Stimulated activated CD8-positive, alpha-beta memory T cell treated with anti-CD3 and anti-CD28 coated beads, Interleukin-12 subunit alpha, Interleukin-12 subunit beta, amount 100 ng/mL, for 24 hours (primary cell): ENCODE results near the gene MAP2K2.
"Not testable (repeated sequence)": the region's sequence is repeated elsewhere in the genome, so short reads cannot be mapped to it uniquely, and the experiment has no call there.

Experiments used
- DNase-seq: peaks from one replicate; pipeline ENCODE4 v3.0.0-alpha.2; 2020; ENCODE audit errors: extremely low read depth

Gene MAP2K2

DNA sequence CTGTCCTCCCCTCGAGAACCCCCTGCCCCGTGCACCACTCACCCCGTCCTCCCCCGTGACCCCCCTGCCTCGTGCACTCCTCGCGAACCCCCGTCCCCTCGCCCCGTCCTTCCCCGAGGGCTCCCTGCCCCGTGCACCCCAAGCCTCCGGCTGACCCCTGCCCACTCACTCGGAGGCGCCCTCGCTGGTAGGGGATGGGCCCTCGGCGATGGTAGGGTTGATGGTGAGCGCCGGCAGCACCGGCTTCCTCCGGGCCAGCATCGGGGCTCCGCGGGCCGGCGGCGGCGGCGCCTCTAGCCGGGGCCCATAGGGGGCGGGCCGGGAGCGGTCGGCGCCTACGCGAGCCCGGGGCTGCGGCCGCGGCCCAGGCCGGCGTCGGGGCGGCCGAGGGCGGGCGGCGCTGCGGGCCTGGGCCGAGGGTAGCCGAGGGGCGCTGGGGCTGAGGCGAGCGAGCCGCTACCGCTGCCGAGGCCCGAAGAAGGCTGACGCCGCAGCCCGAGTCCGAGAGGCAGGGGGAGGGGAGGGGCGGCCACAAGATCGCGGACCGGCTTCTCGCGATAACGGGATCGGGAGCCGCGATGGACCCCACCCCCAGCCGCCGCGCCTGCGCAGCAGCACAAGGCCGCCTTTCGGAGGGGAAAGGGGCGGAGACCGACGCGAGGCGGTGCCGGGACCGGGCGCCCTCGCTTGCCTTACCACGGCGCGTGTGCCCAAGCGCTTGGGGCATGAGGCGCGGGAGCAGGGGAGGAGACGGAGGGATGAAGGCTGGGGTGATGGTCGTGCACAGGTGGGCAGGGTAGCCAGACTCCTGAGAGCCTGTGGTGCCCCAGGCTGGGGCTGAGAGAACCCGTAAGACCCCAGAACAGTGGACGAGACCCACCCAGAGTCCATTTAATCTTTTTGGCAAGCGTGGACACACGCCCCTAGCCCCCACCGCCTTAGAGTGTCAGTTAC is at the start of gene MAP2K2:
Gene MAP2K2 (minus strand): TSS at position 508 of the 954 bp plus-strand sequence. CDS start 247 bp downstream, at position 261.
- peak; percentile 88 for DNase-seq

- DNase-seq: no peak
Observed at GRCh38 chr19:4172861-4173473, 49.0 kb upstream of the MAP2K2 start.

DNA sequence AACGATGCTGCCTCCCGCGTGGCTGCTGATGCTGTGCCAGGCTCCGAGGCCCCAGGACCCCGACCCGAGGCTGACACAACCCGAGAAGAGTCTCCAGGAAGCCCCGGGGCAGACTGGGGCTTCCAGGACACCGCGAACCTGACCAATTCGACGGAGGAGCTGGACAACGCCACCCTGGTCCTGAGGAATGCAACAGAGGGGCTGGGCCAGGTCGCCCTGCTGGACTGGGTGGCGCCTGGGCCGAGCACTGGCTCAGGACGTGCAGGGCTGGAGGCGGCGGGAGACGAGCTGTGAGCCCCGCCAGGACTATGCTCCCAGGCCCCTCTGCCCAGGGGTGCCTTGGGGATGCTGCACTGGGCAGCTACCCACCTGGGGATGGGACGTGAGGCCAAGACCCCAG is 47.8 kb upstream of the MAP2K2 start:
- no peak for DNase-seq

- DNase-seq: no peak
Observed at GRCh38 chr19:4164262-4164661, 40.3 kb upstream of the MAP2K2 start.

DNA sequence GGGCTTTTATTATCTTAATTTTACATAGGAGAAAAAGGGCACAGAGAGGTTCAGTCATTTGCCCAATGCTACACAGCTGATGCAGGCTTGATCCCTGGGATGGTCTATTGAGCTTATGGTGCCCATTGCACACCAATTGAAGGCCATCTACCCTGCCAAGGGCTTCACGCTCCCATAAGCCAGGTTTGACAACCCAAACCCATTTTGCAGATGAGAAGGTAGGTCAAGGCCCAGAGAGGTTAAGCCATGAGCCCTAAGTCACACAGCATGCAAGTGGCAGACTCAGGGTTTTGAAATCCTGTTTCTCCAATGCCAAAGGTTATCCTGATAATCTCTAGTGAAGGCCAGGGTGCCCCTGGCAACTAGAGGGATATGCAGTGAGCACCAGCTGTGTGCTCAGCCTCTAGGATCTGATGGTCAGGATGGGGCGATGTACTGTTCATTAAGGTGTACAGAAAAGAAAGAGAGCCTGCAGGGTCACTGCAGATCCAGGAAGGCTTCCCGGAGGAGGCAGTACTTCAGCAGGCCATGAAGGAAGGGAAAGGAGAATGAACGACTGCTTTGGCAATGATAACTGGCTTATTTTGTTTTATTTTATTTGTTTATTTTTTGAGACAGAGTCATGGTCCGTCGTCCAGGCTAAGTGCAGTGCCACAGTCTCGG is 37.6 kb upstream of the MAP2K2 start:
- no peak for DNase-seq

- DNase-seq: not testable (repeated sequence)
Observed at GRCh38 chr19:4157971-4158370, 34.0 kb upstream of the MAP2K2 start.

DNA sequence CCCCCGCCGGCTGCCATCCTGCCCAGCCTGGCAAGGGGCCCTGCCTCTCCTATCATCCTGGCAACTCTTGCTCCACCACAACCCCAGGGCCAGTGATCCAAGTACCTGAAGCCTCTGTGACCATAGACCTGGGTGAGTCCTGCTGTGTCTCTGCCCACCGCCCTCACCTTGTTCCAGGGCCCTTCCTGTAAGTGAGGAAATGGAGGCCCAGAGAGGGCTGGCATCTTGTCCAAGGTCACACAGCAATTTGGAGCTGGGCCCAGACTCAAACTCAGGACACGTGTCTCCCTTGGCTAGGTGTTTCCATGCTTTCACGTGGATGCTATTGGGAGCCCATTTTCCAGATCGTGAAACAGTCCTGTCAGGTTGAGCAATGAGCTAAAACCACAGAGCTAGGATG is 33.2 kb upstream of the MAP2K2 start:
- no peak for DNase-seq

- DNase-seq: no peak
Observed at GRCh38 chr19:4154571-4155312, 30.8 kb upstream of the MAP2K2 start.

DNA sequence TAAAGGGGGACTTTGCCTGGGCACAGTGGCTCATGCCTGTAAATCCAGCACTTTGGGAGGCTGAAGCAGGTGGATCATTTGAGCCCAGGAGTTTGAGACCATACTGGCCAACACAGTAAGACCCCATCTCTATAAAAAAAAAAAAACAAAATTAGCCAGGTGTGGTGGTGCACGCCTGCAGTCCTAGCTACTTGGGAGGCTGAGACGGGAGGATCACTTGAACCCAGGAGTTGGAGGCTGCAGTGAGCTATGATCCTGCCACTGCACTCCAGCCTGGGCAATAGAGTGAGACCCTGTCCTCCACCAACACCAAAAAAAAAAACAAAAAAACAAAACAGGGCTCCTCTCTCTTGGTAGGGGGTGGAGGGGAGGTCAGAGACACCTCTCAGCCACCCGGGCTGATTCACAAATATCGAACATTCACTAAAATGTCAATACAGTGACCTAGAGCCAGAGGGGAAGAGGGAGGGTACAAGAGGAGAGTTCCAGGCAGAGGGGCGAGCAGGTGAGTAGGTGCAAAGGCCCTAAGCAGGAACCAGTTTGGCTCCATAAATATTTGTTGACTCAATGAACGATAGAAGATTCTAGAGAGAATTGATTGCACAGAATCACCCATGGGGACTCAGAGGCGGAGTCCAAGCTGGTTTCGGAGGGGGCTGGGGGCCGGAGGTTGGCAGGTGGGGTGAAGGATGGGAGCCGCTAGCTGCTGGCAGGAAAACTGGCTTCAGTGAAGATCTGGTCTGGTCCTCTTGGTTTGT is 28.5 kb upstream of the MAP2K2 start:
- no peak for DNase-seq

GRCh38 chr19:4151623-4152022 is 27.7 kb upstream of the MAP2K2 start:
- no peak for DNase-seq

GRCh38 chr19:4149518-4150288 is 25.8 kb upstream of the MAP2K2 start:
- DNase-seq: no peak

- no peak for DNase-seq
Observed at GRCh38 chr19:4144666-4145249, 20.8 kb upstream of the MAP2K2 start.

GRCh38 chr19:4142916-4143315 is 19.0 kb upstream of the MAP2K2 start:
- not testable (repeated sequence) for DNase-seq

- no peak for DNase-seq
Observed at GRCh38 chr19:4140237-4140711, 16.4 kb upstream of the MAP2K2 start.

- DNase-seq: peak; percentile 59
Observed at GRCh38 chr19:4139614-4140236, 15.8 kb upstream of the MAP2K2 start.

- DNase-seq: no peak
Observed at GRCh38 chr19:4138445-4138844, 14.5 kb upstream of the MAP2K2 start.

DNA sequence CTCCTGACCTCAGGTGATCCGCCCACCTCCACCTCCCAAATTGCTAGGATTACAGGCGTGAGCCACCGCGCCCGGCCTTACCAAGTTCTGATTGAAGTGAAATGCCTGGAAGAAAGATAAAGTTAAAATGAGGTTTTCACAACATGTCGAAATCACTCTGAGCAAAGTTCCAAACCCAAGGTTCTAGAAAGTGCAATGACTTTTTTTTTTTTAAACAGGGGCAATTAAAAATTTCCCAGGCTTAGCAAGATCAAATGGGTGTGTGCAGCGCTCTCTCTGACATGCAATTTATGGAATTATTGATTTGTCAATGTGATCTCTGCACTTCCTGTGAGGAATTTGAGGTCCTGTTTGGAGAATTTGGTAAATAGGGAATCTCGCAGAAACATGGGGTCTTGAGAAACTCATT is 12.8 kb upstream of the MAP2K2 start:
- no peak for DNase-seq

DNA sequence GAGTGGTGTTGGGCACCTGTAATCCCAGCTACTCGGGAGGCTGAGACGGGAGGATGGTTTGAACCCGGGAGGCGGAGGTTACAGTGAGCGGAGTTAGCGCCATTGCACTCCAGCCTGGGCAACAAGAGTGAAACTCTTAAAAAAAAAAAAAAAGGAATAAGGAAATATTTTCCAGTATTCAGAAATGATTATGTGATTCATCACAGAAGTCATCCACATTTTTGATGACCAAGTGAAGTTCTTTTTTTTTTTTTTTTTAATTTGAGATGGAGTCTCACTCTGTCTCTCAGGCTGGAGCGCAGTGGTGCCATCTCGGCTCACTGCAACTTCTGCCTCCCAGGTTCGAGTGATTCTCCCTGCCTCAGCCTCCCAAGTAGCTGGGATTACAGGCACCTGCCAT is 11.5 kb upstream of the MAP2K2 start:
- DNase-seq: not testable (repeated sequence)

DNA sequence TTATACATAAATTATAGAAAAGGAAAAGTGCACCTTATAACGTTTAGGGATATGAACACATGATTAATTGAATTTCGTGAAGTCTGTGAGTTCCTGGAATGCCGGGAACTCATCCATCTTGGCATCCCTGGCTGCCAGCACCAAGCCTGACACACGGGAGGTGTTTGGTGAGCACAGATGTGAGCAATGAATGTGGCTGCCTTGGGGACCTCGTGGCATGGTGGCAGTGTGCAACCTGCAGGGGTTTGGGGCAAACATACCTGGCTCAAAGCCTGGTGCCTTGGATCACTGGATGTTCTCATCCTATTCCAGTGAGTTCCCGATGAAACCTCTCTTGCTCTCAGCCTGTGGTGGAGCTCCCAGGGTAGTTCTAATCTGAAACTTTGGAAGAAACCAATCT is 10.4 kb upstream of the MAP2K2 start:
- no peak for DNase-seq
